Activated CD4-positive, alpha-beta memory T cell treated with anti-CD3 and anti-CD28 coated beads, Interleukin-2, amount 10 ng/mL, durations not matched to agents 7 days and 5 days (primary cell): ENCODE data around the gene ZNF777. TPM values are rescaled to one million over a fixed set of nuclear protein-coding genes. Genes with fewer than 3 reads are reported as not detected.
A peak's percentile ranks its signal among the peaks of the same experiment; 100 is the strongest.

Experiments
- CTCF ChIA-PET: fragments of 350-600 bp; sonication (Branson Sonifier 250); formaldehyde crosslinking; loops from one replicate; lab custom pipeline; 2021; ENCODE audit warnings: antibody characterized with exemption, inconsistent platforms; lab: Charles Lee
- POLR2A ChIA-PET: fragments of 350-600 bp; sonication (Branson Sonifier 250); formaldehyde crosslinking; loops from one replicate; lab custom pipeline; 2021; ENCODE audit warnings: antibody characterized with exemption; lab: Charles Lee
- DNase-seq: peaks from one replicate; pipeline ENCODE4 v3.0.0-alpha.2; 2020
- H3K27ac Mint-ChIP-seq: one replicate; pipeline ENCODE4 v1.8.0; 2021; ENCODE audit warnings: mild to moderate bottlenecking, mixed read lengths
- H3K27me3 Mint-ChIP-seq: one replicate; pipeline ENCODE4 v1.8.0; 2021; ENCODE audit warnings: mixed read lengths
- H3K36me3 Mint-ChIP-seq: one replicate; pipeline ENCODE4 v1.8.0; 2021; ENCODE audit warnings: low read depth, mixed read lengths
- H3K4me1 Mint-ChIP-seq: one replicate; pipeline ENCODE4 v1.8.0; 2021; ENCODE audit warnings: mixed read lengths
- H3K4me3 Mint-ChIP-seq: one replicate; pipeline ENCODE4 v1.8.0; 2021; ENCODE audit warnings: mild to moderate bottlenecking, mixed read lengths
- H3K9me3 Mint-ChIP-seq: one replicate; pipeline ENCODE4 v1.8.0; 2021; ENCODE audit warnings: mixed read lengths
- total RNA-seq, 2 experiments: library from RNA; stranded (reverse); gene quantifications; one replicate each; pipeline ENCODE4 v1.2.3, GENCODE V29; 2021

Gene ZNF777
- total RNA-seq, 2 experiments from 2014 or later: 11.7 to 11.8 TPM

- DNase-seq: no peak
- H3K27me3 Mint-ChIP-seq: no peaks in the 10 kb centered on the region
- no peak overlapping the region for H3K4me3 Mint-ChIP-seq
- ChIA-PET CTCF (no interaction called here), POLR2A (no interaction called here)
- no peaks in the 10 kb centered on the region for H3K9me3 Mint-ChIP-seq
- H3K36me3 Mint-ChIP-seq: peaks cover 56% of the 10 kb centered on the region
- H3K27ac Mint-ChIP-seq: no peak overlapping the region
- H3K4me1 Mint-ChIP-seq: peaks cover 12% of the 10 kb centered on the region
Observed at GRCh38 chr7:149433124-149433523, 27.7 kb downstream of the ZNF777 start.

DNA sequence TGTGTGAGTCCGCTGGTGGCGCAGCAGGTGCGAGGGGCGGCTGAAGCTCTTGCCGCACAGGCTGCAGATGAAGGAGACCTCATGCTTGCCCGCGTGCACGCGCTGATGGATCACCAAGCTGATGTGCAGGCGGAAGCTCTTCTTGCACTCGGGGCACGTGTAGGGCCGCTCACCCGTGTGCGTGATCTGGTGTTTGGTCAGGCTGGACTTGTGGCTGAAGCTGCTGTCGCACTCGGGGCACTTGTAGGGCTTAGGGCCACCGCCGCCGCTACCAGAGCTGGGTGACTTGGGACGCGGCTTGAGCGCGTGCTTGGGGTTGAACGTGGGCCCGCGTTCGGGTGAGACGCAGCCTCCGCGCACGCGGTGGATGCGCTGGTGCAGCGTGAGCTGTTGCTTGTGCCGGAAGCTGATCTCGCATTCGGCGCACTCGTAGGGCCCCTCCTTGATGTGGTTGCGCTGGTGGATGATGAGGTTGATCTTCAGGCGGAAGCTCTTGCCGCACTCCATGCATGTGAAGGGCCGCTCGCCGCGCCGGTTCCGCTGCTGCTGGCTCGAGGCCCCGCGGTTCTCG lies 28.7 kb downstream of the ZNF777 start:
- H3K36me3 Mint-ChIP-seq: peaks cover 56% of the 10 kb centered on the region
- ChIA-PET CTCF (no interaction called here), POLR2A (interaction anchor here (0.9 kb wide), 1 partner anchor 222 kb away, joined by 3 read pairs; no protein-coding TSS in a partner anchor)
- H3K4me3 Mint-ChIP-seq: no peak overlapping the region
- H3K9me3 Mint-ChIP-seq: no peaks in the 10 kb centered on the region
- H3K4me1 Mint-ChIP-seq: peaks cover 12% of the 10 kb centered on the region
- no peak for DNase-seq
- H3K27ac Mint-ChIP-seq: no peak overlapping the region
- H3K27me3 Mint-ChIP-seq: no peaks in the 10 kb centered on the region

DNA sequence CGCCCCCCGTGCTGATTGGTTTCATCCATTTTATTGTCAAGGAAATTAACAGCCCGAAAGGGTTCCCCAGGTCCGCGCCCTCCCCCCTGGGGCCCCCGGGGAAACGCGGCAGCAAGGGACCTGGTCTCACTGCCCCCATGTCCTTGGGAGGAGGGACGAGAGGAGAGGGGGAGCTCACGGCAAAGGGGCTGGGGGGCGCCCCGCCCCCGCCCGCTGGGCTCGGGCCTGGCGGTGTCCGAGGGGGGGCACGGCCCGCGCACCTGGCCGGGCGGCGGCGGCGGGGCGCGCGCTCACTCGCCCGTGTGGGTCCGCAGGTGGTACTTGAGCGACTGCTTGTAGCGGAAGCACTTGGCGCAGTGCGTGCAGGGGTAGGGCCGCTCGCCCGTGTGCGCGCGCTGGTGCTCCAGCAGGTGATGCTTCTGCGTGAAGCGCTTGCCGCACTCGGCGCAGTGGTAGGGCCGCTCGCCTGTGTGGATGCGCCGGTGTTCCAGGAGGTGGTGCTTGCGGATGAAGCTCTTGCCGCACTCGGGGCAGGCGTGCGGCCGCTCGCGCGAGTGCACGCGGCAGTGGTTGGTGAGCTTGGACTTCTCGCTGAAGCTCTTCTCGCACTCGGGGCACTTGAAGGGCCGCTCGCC lies 29.3 kb downstream of the ZNF777 start:
- DNase-seq: no peak
- no peak overlapping the region for H3K4me3 Mint-ChIP-seq
- POLR2A ChIA-PET: interaction anchor here (0.9 kb wide), 1 partner anchor 222 kb away, joined by 3 read pairs; no protein-coding TSS in a partner anchor
- peaks cover 54% of the 10 kb centered on the region for H3K36me3 Mint-ChIP-seq
- H3K27me3 Mint-ChIP-seq: no peaks in the 10 kb centered on the region
- CTCF ChIA-PET: interaction anchor here (0.5 kb wide), 1 partner anchor 10 kb away, joined by 3 read pairs; no protein-coding TSS in a partner anchor
- H3K9me3 Mint-ChIP-seq: no peaks in the 10 kb centered on the region
- peaks cover 12% of the 10 kb centered on the region for H3K4me1 Mint-ChIP-seq
- no peak overlapping the region for H3K27ac Mint-ChIP-seq

DNA sequence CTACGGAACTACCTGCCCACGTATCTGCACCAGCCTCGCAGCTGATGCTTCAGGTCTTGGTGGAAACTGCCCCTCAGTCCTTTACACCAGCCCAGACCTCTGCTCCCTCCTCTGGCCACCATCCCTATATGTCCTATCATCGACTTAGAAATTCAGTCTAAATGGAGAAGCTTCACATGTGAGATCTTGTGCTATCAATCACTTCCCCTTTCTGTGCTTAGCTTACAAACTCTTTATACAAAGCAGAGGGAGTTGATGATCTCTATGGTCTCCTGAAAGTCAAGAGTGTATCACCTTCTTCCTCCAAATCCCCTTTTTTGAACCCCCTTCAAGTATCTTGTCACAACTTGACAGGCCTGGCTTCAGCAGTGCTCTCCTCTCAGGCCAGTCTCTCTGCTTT lies 30.7 kb downstream of the ZNF777 start:
- H3K36me3 Mint-ChIP-seq: peaks cover 53% of the 10 kb centered on the region
- no peaks in the 10 kb centered on the region for H3K27me3 Mint-ChIP-seq
- no peaks in the 10 kb centered on the region for H3K9me3 Mint-ChIP-seq
- ChIA-PET CTCF (interaction anchor here (0.6 to 1.0 kb wide), 2 partner anchors 30 to 409 kb away, joined by 4 to 6 read pairs; no protein-coding TSS in a partner anchor), POLR2A (no interaction called here)
- H3K27ac Mint-ChIP-seq: no peak overlapping the region
- DNase-seq: no peak
- no peak overlapping the region for H3K4me3 Mint-ChIP-seq
- H3K4me1 Mint-ChIP-seq: peaks cover 12% of the 10 kb centered on the region

DNA sequence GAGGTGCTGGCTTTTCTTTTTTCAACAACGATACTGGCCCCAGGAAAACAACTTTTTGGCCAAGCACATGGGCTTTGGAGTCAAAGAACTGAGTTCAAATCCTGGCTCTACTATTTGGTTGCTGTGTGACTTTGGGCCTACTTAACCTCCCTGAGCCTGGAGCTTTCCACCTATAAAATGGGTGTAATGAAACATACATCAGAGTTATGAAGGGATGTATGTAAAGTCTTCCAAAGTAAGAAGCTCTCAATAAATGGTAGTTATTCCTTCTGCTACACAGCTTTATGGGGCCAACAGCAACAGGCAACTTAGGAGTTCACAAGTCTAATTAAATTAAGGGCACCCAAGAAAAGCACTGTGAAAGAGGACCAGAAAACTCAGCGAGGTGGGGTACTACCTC lies 33.0 kb downstream of the ZNF777 start:
- H3K4me3 Mint-ChIP-seq: no peak overlapping the region

DNA sequence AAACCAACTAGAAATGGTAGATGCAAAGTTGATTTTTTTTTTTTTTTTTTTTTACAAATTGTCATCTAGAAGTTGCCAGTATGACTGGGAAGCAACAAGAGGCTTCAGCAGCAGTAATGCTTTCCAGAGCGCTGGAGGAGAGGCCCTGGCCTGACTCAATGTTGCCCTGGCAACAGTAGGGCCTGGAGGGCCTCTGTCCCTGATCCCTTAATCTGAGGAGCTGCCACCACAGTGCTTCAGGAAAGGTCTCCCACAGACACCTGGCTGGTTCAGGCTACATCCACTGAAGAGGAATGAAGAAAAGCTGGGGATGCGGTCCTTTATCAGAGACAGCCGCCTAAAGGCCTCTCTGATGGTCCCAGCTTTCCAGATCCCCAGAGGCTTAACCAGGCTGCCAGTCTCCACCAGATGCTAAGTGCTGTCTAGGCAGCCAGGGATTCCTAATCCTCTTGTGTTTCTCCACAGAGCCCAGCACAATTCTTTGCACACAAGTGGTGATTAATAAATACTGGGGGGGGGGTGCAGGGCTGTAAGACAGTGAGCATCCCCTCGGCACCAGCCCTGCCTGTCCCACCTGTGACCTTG lies 33.7 kb downstream of the ZNF777 start:
- CTCF ChIA-PET: interaction anchor here (0.7 to 1.8 kb wide), 2 partner anchors 33 to 486 kb away, joined by 3 to 5 read pairs; partner anchors contain the start of gene ZNF777
- H3K27ac Mint-ChIP-seq: no peak overlapping the region
- peaks cover 12% of the 10 kb centered on the region for H3K4me1 Mint-ChIP-seq
- peaks cover 28% of the 10 kb centered on the region for H3K36me3 Mint-ChIP-seq
- H3K4me3 Mint-ChIP-seq: no peak overlapping the region
- no peaks in the 10 kb centered on the region for H3K9me3 Mint-ChIP-seq
- POLR2A ChIA-PET: no interaction called here
- H3K27me3 Mint-ChIP-seq: peaks cover 3% of the 10 kb centered on the region
- no peak for DNase-seq

More for the DNA sequence above, 33.0 kb downstream of the ZNF777 start:
- peaks cover 35% of the 10 kb centered on the region for H3K36me3 Mint-ChIP-seq
- H3K9me3 Mint-ChIP-seq: no peaks in the 10 kb centered on the region
- DNase-seq: no peak
- H3K27me3 Mint-ChIP-seq: peaks cover 3% of the 10 kb centered on the region
- ChIA-PET CTCF (interaction anchor here (1.2 kb wide), 1 partner anchor 33 kb away, joined by 3 read pairs; the partner anchor contains the start of gene ZNF777), POLR2A (no interaction called here)
- H3K4me1 Mint-ChIP-seq: peaks cover 12% of the 10 kb centered on the region
- no peak overlapping the region for H3K27ac Mint-ChIP-seq

DNA sequence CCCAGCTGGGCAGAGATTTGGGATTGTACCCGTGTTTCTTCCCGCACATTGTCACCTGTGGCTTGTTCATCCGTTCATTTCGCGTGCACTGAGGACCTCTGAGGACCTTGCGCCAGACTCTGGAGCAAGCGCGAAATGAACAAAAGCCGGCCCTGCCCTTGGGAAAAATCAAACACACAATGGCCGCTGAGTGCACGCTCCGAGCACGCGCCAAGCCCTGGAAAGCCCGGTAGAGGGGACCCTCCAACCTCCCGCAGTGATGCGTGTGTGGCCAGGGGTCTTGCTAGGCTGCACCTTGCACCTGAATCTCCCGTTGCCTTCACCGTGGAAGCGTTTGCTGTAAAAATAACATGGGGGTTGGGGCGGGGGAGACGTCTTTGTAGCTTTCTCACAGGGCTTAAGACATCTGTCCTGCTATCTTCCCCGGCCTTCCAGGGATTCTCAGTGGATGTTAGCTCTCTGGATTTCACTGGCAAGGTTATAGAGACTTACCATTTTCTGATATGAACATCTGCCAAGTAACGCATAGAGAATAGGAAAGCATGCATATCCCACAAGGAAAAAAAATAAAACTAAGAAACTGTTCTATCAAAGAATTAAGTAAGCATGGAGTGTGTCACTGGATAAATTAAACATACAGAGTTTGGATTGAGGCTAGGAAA lies 37.3 kb downstream of the ZNF777 start:
- Mint-ChIP-seq H3K27ac (no peak overlapping the region), H3K36me3 (peaks cover 2% of the 10 kb centered on the region), H3K27me3 (peaks cover 3% of the 10 kb centered on the region), H3K9me3 (no peaks in the 10 kb centered on the region), H3K4me3 (peak overlapping the region; percentile 17), H3K4me1 (peaks cover 7% of the 10 kb centered on the region)
- DNase-seq: no peak
- ChIA-PET CTCF (interaction anchor here (0.9 to 2.3 kb wide), 10 partner anchors 10 to 276 kb away, joined by 3 to 20 read pairs (median 5); partner anchors contain the start of genes ZNF398 and ZNF777), POLR2A (interaction anchor here (1.4 to 2.3 kb wide), 2 partner anchors 72 to 162 kb away, joined by 4 to 8 read pairs; partner anchors contain the start of gene ZNF783)

DNA sequence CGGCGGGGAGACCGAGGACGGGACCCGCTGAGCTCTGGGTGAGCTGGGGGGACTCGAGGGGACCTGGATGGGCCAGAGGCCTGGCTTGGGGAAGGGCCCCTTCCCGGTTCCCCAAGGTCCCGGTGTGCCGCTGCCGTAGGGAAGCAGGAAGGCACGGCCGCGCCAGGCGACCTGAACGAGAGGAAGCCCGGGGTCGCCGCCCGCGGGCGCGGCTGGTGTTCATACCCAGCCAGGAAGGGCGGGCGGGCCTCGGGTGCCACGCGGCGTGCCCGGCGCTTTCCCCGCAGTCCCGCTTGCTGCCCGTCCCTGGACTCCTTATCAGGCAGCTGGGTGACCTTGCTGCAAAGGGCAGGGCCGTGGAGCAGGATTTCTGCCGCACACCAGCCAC lies 38.0 kb downstream of the ZNF777 start:
- DNase-seq: peak; percentile 38
- H3K27me3 Mint-ChIP-seq: peaks cover 3% of the 10 kb centered on the region
- H3K4me1 Mint-ChIP-seq: peaks cover 7% of the 10 kb centered on the region
- no peak overlapping the region for H3K27ac Mint-ChIP-seq
- peak overlapping the region; percentile 30 for H3K4me3 Mint-ChIP-seq
- no peaks in the 10 kb centered on the region for H3K9me3 Mint-ChIP-seq
- no peaks in the 10 kb centered on the region for H3K36me3 Mint-ChIP-seq
- ChIA-PET POLR2A (interaction anchor here (0.6 to 2.3 kb wide), 7 partner anchors 30 to 298 kb away, joined by 3 to 8 read pairs (median 4); partner anchors contain the start of genes ZNF777 and ZNF783), CTCF (interaction anchor here (0.7 to 2.3 kb wide), 19 partner anchors 9 to 296 kb away, joined by 3 to 20 read pairs (median 5); partner anchors contain the start of genes ZNF282, ZNF398, ZNF777 and ZNF783)

- Mint-ChIP-seq H3K9me3 (no peaks in the 10 kb centered on the region), H3K4me1 (peaks cover 7% of the 10 kb centered on the region), H3K27ac (peak overlapping the region; percentile 35), H3K4me3 (peak overlapping the region; percentile 69), H3K27me3 (peaks cover 3% of the 10 kb centered on the region), H3K36me3 (no peaks in the 10 kb centered on the region)
- ChIA-PET POLR2A (interaction anchor here (0.6 to 2.3 kb wide), 7 partner anchors 31 to 297 kb away, joined by 3 to 8 read pairs (median 4); partner anchors contain the start of genes ZNF777 and ZNF783), CTCF (interaction anchor here (0.6 to 2.3 kb wide), 24 partner anchors 8 to 295 kb away, joined by 3 to 20 read pairs (median 4); partner anchors contain the start of genes ZNF282, ZNF398, ZNF777 and ZNF783)
- DNase-seq: peak; percentile 77
Observed at GRCh38 chr7:149422162-149422913, 38.5 kb downstream of the ZNF777 start.

DNA sequence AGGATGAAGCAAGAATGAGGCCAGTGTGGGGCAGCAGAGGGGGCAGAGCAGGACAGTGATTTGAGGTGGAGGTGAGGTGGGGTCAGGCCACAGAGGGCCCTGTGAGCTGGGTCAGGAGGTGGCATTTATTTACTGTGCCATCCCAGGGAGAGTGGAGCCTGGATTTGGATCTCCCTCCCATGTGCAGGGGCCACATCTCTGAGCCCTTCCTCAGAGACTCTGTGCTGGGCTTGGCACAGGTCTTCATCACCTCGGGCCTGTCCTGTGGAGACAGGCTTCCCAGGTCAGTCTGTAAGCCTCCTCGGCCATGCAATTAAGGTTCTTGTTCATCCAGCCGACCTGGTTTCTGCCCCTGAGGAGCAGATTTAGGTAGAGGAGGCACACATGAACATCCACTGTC lies 40.9 kb downstream of the ZNF777 start:
- Mint-ChIP-seq H3K4me3 (no peak overlapping the region), H3K27ac (no peak overlapping the region), H3K36me3 (no peaks in the 10 kb centered on the region), H3K9me3 (no peaks in the 10 kb centered on the region), H3K27me3 (peaks cover 13% of the 10 kb centered on the region), H3K4me1 (peaks cover 7% of the 10 kb centered on the region)
- ChIA-PET POLR2A (no interaction called here), CTCF (no interaction called here)
- no peak for DNase-seq

DNA sequence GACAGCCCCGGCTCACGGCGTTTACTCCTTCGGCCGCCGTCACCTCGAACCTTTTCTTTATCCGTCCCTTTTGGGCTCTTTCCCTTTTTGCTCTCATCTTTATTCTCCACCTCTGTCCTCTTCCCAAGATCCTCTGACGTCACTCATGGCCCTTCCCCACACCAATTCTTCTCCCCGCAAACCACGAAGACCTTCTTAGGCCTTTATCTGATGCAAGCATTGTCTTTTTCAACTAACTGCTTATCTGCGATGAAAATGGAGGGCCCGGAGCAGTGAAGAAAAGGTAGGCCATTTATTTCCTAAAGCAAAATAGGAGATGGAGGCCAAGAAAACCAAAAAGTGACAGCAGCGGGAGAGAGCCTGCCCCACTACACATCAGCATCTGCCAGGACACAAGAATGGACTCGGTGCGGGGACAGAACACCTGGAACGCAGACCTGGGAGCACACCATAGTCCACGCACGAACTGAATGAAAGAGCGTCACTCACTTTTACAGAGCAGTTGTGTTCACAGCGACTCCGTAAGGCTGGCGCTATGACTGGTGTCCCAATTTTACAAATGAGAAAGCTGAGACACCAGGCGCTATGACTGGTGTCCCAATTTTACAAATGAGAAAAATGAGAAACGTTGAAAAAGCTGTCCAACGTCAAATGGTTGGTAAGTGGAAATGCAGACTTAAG lies 45.3 kb downstream of the ZNF777 start:
- Mint-ChIP-seq H3K9me3 (no peaks in the 10 kb centered on the region), H3K4me3 (no peak overlapping the region), H3K4me1 (peaks cover 9% of the 10 kb centered on the region), H3K27ac (no peak overlapping the region), H3K36me3 (no peaks in the 10 kb centered on the region), H3K27me3 (peaks cover 32% of the 10 kb centered on the region)
- ChIA-PET POLR2A (no interaction called here), CTCF (no interaction called here)
- no peak for DNase-seq
